Adrenal gland (tissue), 12 donors: ENCODE data around the gene NFATC3. TPM values are rescaled to one million over a fixed set of nuclear protein-coding genes. Genes with fewer than 3 reads are reported as not detected.
"Not testable (repeated sequence)": the region's sequence is repeated elsewhere in the genome, so short reads cannot be mapped to it uniquely, and the experiment has no call there.

ENCODE experiments used
- DNase-seq, 7 donors: peaks; one replicate each; pipeline ENCODE4 v3.0.0-alpha.2; 2019 to 2020
- H3K27ac ChIP-seq, 5 donors: fragments of 200-600 bp; sonication (generic) in 4 of 5; 1 replicate in 3 of 5; 2 replicates in 2 of 5; pipeline versions ENCODE4 v1.5.1 to v1.8.0; 2016 to 2020; ENCODE audit warnings: mild to moderate bottlenecking in 1 of 5
- H3K27me3 ChIP-seq: fragments of 200-600 bp; 2 replicates; pipeline ENCODE4 v1.8.0; 2021
- H3K36me3 ChIP-seq, 2 donors: fragments of 200-600 bp; replicated peaks in 1 of 2; 1 replicate in 1 of 2; 2 replicates in 1 of 2; pipeline versions ENCODE4 v1.5.1 to v1.8.0; 2018 to 2022
- H3K4me1 ChIP-seq, 2 donors: fragments of 200-600 bp; replicated peaks in 1 of 2; 1 replicate in 1 of 2; 2 replicates in 1 of 2; pipeline versions ENCODE4 v1.5.1 to v1.8.0; 2018 to 2021
- H3K4me3 ChIP-seq, 4 donors: fragments of 200-600 bp; sonication (generic) in 3 of 4; one replicate each; pipeline ENCODE4 v1.5.1; 2016 to 2018
- H3K9me3 ChIP-seq, 3 donors: fragments of 200-600 bp; sonication (generic) in 1 of 3; replicated peaks in 1 of 3; 1 replicate in 2 of 3; 2 replicates in 1 of 3; pipeline versions ENCODE4 v1.5.1 to v1.8.0; 2016 to 2021
- POLR2A ChIP-seq, 2 donors: fragments of 450-650 bp; IDR thresholded peaks; one replicate each; pipeline ENCODE4 v1.6.1; 2017; ENCODE audit warnings: antibody characterized with exemption in 2 of 2, mild to moderate bottlenecking in 2 of 2, moderate library complexity in 1 of 2
- WGBS, 4 donors: extraction: QIAGEN DNeasy Blood & Tissue Kit in 2 of 4; methylation state at CpG; one replicate each; pipeline versions ENCODE4 v1.1.5 to v1.1.7; 2013 to 2017; 5-methylcytosine and 5-hydroxymethylcytosine counted together
- intact Hi-C, 2 donors: fragments of 100-400 bp; cut with DNase I; formaldehyde crosslinking; loops; one replicate each; pipeline versions ENCODE4 v1.14.1 to v1.15.0; 2022 to 2023
- polyA plus RNA-seq, 3 donors: library from polyadenylated mRNA; stranded (reverse); fragments of 200-250 nt in 2 of 3; fragments of 350-450 nt in 1 of 3; fragmentation: Illumina TruSeq in 1 of 3; extraction: RNeasy Lipid Tissue Mini Kit (QIAGEN cat#74804) in 1 of 3; gene quantifications; one replicate each; pipeline ENCODE4 v1.2.3, GENCODE V29; 2013 to 2014
- total RNA-seq, 9 donors: library from RNA; depleted of rRNA in 4 of 9; stranded (reverse); fragments of >200 nt in 4 of 9; fragments of 120-200 nt in 1 of 9; fragmentation: NEBNext Ultra II Directional in 1 of 9; extraction: Animal tissue kit (Norgen Biotek cat#: 25700) in 1 of 9; gene quantifications; one replicate each; pipeline versions ENCODE4 v1.1.0 to v1.2.4, GENCODE V29; 2013 to 2023
- TF ChIP-seq, protein P1 (sequence below), 6 experiments: fragments of 450-650 bp in 4 of 6; fragments of 200-600 bp in 2 of 6; sonication (generic) in 1 of 6; IDR thresholded peaks; 1 replicate in 5 of 6; 2 replicates in 1 of 6; pipeline versions ENCODE4 v1.5.1 to v1.8.0; 2016 to 2021; ENCODE audit warnings: antibody characterized with exemption in 6 of 6, mild to moderate bottlenecking in 2 of 6, moderate library complexity in 1 of 6
- donor health status: healthy with polysubstance abuse.
- donor health status: Bipolar disorder and iron deficiency.
- donor health status: DM: yes; HTN: yes; CAD: no.
- donor health status: DM: no; HTN: no; CAD: no.
- donor health status: DM: no; HTN: no; CAD: no.
- donor health status: DM: yes; HTN: yes; CAD: no.

Gene NFATC3
- total and polyA plus RNA-seq, 12 donors = 6.6 to 81.2 (median 34.3) TPM

DNA sequence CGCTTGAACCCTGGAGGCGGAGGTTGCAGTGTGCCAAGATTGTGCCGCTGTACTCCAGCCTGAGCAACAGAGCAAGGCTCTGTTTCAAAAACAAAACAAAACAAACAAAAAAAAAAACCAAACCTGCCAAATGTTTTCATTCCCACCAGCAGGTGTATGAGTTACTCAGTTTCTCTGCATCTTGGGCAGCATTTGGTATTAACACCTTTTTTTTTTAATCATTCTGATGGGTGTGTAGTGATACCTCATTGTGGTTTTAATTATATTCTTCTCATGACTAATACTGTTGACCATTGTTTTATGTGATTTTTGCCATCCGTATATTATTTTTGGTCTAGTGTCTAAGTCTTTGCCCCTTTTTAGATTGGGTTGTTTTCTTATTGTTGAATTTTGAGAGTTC lies 15.3 kb downstream of the NFATC3 start:
- Histone ChIP-seq H3K9me3 (no peaks in the 10 kb centered on the region), H3K36me3 (no peaks in the 10 kb centered on the region), H3K4me3 (no peak overlapping the region), H3K27me3 (no peaks in the 10 kb centered on the region), H3K27ac (no peak overlapping the region), H3K4me1 (peaks cover 0 to 10% of the 10 kb centered on the region in 2 donors)
- 87 to 94% (median 91%) methylated on average over 4 of the region's 4 CpGs for WGBS, 4 donors
- no peak for TF ChIP-seq POLR2A (IDR thresholded peaks at IDR 0.05)
- TF ChIP-seq, protein P1, sequence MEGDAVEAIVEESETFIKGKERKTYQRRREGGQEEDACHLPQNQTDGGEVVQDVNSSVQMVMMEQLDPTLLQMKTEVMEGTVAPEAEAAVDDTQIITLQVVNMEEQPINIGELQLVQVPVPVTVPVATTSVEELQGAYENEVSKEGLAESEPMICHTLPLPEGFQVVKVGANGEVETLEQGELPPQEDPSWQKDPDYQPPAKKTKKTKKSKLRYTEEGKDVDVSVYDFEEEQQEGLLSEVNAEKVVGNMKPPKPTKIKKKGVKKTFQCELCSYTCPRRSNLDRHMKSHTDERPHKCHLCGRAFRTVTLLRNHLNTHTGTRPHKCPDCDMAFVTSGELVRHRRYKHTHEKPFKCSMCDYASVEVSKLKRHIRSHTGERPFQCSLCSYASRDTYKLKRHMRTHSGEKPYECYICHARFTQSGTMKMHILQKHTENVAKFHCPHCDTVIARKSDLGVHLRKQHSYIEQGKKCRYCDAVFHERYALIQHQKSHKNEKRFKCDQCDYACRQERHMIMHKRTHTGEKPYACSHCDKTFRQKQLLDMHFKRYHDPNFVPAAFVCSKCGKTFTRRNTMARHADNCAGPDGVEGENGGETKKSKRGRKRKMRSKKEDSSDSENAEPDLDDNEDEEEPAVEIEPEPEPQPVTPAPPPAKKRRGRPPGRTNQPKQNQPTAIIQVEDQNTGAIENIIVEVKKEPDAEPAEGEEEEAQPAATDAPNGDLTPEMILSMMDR (IDR thresholded peaks at IDR 0.05) = no peak
- no peak for DNase-seq
- intact Hi-C loops = no loop called here

DNA sequence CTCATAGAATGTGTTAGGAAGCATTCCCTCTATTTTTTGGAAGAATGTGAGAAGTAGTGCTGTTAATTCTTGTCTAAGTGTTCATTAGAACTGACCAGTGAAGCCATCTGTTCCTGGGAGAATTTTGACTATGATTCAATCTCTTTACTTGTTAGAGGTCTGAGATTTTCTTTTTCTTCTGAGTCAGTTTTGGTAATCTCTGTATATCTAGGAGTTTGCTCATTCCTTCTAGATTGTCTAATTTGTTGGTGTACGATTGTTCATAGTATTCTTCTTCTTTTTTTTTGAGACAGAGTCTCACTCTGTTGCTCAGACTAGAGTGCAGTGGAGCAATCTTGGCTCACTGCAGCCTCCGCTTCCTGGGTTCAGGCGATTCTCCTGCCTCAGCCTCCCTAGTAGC lies 20.4 kb downstream of the NFATC3 start:
- 93 to 99% (median 96%) methylated on average over 3 of the region's 3 CpGs for WGBS, 4 donors
- intact Hi-C loops = no loop called here
- H3K36me3 ChIP-seq = no peaks in the 10 kb centered on the region
- peaks cover 0 to 14% of the 10 kb centered on the region in 2 donors for H3K4me1 ChIP-seq
- no peaks in the 10 kb centered on the region for H3K27me3 ChIP-seq
- TF ChIP-seq, protein P1 (IDR thresholded peaks at IDR 0.05) = no peak
- no peak for TF ChIP-seq POLR2A (IDR thresholded peaks at IDR 0.05)
- no peak overlapping the region for H3K4me3 ChIP-seq
- peaks cover 0 to 4% (median 0%) of the 10 kb centered on the region in 3 donors for H3K9me3 ChIP-seq
- no peak overlapping the region for H3K27ac ChIP-seq
- no peak for DNase-seq

DNA sequence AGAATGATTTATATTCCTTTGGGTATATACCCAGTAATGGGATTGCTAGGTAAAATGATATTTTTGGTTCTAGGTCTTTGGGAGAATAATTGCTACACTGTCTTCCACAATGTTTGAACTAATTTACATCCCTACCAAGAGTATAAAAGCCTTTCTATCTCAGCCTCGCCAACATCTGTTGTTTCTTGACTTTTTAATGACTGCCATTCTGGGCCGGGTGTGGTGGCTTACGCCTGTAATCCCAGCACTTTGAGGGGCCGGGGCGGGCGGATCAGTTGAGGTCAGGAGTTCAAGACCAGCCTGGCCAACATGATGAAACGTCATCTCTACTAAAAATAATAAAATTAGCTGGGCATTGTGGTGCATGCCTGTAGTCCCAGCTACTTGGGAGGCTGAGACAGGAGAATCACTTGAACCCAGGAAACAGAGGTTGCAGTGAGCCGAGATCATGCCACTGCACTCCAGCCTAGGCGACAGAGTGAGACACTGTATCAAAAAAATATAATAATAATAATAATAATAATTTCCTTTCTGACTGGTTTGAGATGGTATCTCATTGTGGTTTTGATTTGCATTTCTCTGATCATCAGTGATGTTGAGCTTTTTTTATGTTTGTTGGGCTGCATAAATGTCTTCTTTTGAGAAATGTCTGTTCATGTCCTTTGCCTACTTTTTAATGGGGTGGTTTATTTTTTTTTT lies 22.2 kb downstream of the NFATC3 start:
- DNase-seq, intact Hi-C loops, H3K4me3 ChIP-seq, H3K27me3 ChIP-seq, H3K27ac ChIP-seq, H3K36me3 ChIP-seq, H3K9me3 ChIP-seq: not testable (repeated sequence)
- peaks cover 0 to 14% of the 10 kb centered on the region in 2 donors for H3K4me1 ChIP-seq
- WGBS, 4 donors = 86 to 94% (median 89%) methylated on average over 9 of the region's 9 CpGs

DNA sequence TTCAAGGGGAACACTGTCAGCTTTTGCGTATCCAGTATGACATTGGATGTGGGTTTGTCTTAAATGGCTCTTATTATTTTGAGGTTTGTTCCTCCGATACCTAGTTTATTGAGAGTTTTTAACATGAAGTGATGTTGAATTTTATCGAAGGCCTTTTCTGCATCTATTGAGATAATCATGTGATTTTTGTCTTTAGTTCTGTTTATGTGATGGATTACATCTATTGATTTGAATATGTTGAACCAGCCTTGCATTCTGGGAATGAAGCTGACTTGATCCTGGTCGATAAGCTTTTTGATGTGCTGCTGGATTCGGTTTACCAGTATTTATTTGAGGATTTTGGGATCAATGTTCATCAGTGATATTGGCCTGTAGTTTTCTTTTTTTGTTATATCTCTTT lies 24.0 kb downstream of the NFATC3 start:
- DNase-seq, H3K4me3 ChIP-seq, intact Hi-C loops, H3K36me3 ChIP-seq, H3K27me3 ChIP-seq, H3K27ac ChIP-seq, H3K9me3 ChIP-seq: not testable (repeated sequence)
- peaks cover 0 to 14% of the 10 kb centered on the region in 2 donors for H3K4me1 ChIP-seq
- WGBS, 4 donors = 97 to 98% (median 98%) methylated on average over 5 of the region's 5 CpGs

DNA sequence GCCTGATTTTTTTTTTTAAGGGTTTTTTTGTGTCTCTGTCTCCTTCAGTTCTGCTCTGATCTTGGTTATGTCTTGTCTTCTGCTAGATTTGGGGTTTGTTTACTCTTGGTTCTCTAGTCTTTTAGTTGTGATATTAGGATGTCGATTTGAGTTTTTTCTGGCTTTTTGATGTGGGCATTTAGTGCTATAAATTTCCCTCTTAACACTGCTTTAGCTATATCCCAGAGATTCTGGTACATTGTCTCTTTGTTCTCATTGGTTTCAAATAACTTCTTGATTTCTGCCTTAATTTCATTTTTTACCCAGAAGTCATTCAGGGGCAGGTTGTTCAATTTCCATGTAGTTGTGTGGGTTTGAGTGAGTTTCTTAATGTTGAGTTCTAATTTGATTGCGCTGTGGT lies 25.4 kb downstream of the NFATC3 start:
- H3K9me3 ChIP-seq, H3K27ac ChIP-seq, DNase-seq, intact Hi-C loops, H3K36me3 ChIP-seq, H3K27me3 ChIP-seq, H3K4me3 ChIP-seq: not testable (repeated sequence)
- WGBS, 4 donors = 93 to 98% (median 97%) methylated on average over 2 of the region's 2 CpGs
- peaks cover 0 to 14% of the 10 kb centered on the region in 2 donors for H3K4me1 ChIP-seq

DNA sequence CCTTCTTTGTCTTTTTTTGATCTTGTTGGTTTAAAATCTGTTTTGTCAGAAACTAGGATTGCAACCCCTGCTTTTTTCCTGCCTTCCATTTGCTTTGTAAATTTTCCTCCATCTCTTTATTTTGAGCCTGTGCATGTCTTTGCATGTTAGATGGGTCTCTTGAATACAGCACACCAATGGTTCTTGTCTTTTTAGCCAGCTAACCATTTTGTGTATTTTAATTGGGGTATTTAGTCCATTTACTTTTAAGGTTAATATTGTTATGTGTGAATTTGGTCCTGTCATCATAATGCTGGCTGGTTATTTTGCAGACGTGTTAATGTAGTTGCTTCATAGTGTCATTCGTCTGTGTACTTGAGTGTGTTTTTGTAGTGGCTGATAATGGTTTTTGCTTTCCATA lies 26.2 kb downstream of the NFATC3 start:
- intact Hi-C loops = no loop called here
- TF ChIP-seq, protein P1 (IDR thresholded peaks at IDR 0.05) = no peak
- no peak for TF ChIP-seq POLR2A (IDR thresholded peaks at IDR 0.05)
- 83 to 92% (median 84%) methylated on average over 2 of the region's 2 CpGs for WGBS, 4 donors

More for the DNA sequence above, 26.2 kb downstream of the NFATC3 start:
- H3K27ac ChIP-seq = no peak overlapping the region
- no peaks in the 10 kb centered on the region for H3K27me3 ChIP-seq
- no peak for DNase-seq
- peaks cover 0 to 17% of the 10 kb centered on the region in 2 donors for H3K4me1 ChIP-seq
- H3K36me3 ChIP-seq = no peaks in the 10 kb centered on the region
- H3K4me3 ChIP-seq = no peak overlapping the region
- peaks cover 0 to 4% (median 0%) of the 10 kb centered on the region in 3 donors for H3K9me3 ChIP-seq
